Psoas muscle (tissue), 8 donors: ENCODE measurements around the gene TAS2R31. TPM values are rescaled to one million over a fixed set of nuclear protein-coding genes. Genes with fewer than 3 reads are reported as not detected.
"Not testable (repeated sequence)": the region's sequence is repeated elsewhere in the genome, so short reads cannot be mapped to it uniquely, and the experiment has no call there.

ENCODE experiments used
- ATAC-seq, 4 donors: fragments of 200-7000 bp; cut with Tn5 transposase; one replicate each; pipeline ENCODE4 v1.9.1; 2020; ENCODE audit warnings: moderate library complexity in 3 of 4, mild to moderate bottlenecking in 2 of 4
- DNase-seq, 2 donors: peaks; one replicate each; pipeline ENCODE4 v3.0.0-alpha.2; 2020
- H3K27ac ChIP-seq: fragments of 200-600 bp; one replicate; pipeline ENCODE4 v1.8.0; 2022
- H3K27me3 ChIP-seq, 3 donors: fragments of 200-600 bp in 1 of 3; one replicate each; pipeline versions ENCODE4 v1.6.1 to v1.8.0; 2013 to 2022; ENCODE audit warnings: low read length in 2 of 3, mild to moderate bottlenecking in 2 of 3, moderate library complexity in 1 of 3; ENCODE audit not compliant: insufficient read depth in 3 of 3
- H3K36me3 ChIP-seq, 2 donors: fragments of 200-600 bp in 1 of 2; one replicate each; pipeline versions ENCODE4 v1.6.1 to v1.8.0; 2013 to 2022; ENCODE audit warnings: low read depth in 1 of 2, mild to moderate bottlenecking in 1 of 2, moderate library complexity in 1 of 2; ENCODE audit not compliant: insufficient read depth in 1 of 2
- H3K4me1 ChIP-seq: fragments of 200-600 bp; one replicate; pipeline ENCODE4 v1.8.0; 2022
- H3K4me3 ChIP-seq: fragments of 200-600 bp; one replicate; pipeline ENCODE4 v1.8.0; 2022; ENCODE audit warnings: mild to moderate bottlenecking
- H3K9me3 ChIP-seq: fragments of 200-600 bp; one replicate; pipeline ENCODE4 v1.8.0; 2022
- CTCF ChIP-seq: fragments of 200-600 bp; IDR thresholded peaks from one replicate; pipeline ENCODE4 v1.8.0; 2022; ENCODE audit warnings: antibody characterized with exemption
- WGBS, 3 donors: extraction: QIAGEN DNeasy Blood & Tissue Kit; methylation state at CpG; one replicate each; pipeline versions ENCODE4 v1.1.6 to v1.1.7; 2013; 5-methylcytosine and 5-hydroxymethylcytosine counted together
- intact Hi-C, 2 donors: fragments of 100-400 bp; cut with DNase I; formaldehyde crosslinking; loops; one replicate each; pipeline versions ENCODE4 v1.11.0 to v1.14.2; 2022
- polyA plus RNA-seq, 3 donors: library from polyadenylated mRNA; stranded (reverse); fragments of 200-250 nt; gene quantifications; one replicate each; pipeline ENCODE4 v1.2.3, GENCODE V29; 2013
- total RNA-seq, 4 donors: library from RNA; stranded (reverse); fragmentation: NEBNext Ultra II Directional in 2 of 4; extraction: Animal tissue kit (Norgen Biotek cat#: 25700) in 2 of 4; gene quantifications; one replicate each; pipeline versions ENCODE4 v1.2.1 to v1.2.4, GENCODE V29; 2021 to 2023
- donor health status: healthy with polysubstance abuse.
- donor health status: DM: no; HTN: no; CAD: no; lungs with moderate emphysema.
- donor health status: Bipolar disorder and iron deficiency.
- donor health status: healthy.
- donor health status: DM: yes; HTN: yes; CAD: no.
- donor health status: DM: no; HTN: no; CAD: no.
- donor health status: DM: no; HTN: no; CAD: no.
- donor health status: DM: yes; HTN: yes; CAD: no.

The TAS2R31 gene
- total and polyA plus RNA-seq, 7 donors: 0.13 to 0.81 (median 0.34) TPM

GRCh38 chr12:11069854-11070365 is 38.7 kb upstream of the TAS2R31 start:
- Histone ChIP-seq H3K4me3 (no peak overlapping the region), H3K4me1 (peaks cover 3% of the 10 kb centered on the region), H3K36me3 (no peaks in the 10 kb centered on the region), H3K9me3 (no peaks in the 10 kb centered on the region), H3K27ac (no peak overlapping the region), H3K27me3 (no peaks in the 10 kb centered on the region)
- DNase-seq (no peak), ATAC-seq (peak in 3 of 4 donors; percentile 37 to 59 (median 43))
- intact Hi-C loops: loop anchor here in 1 of 2 donors (2.0 kb wide), 1 partner anchor 51 kb away; no protein-coding TSS in a partner anchor
- TF ChIP-seq CTCF: no peak
- 62 to 81% (median 74%) methylated on average over 5 of the region's 5 CpGs for WGBS, 3 donors

- no peak overlapping the region for H3K4me3 ChIP-seq
- intact Hi-C loops: loop anchor here in 1 of 2 donors (2.0 kb wide), 1 partner anchor 29 kb away; no protein-coding TSS in a partner anchor
- WGBS, 3 donors: 5 to 50% (median 21%) methylated on average over 2 of the region's 2 CpGs
- no peak for TF ChIP-seq CTCF
- H3K9me3 ChIP-seq: no peaks in the 10 kb centered on the region
- no peak for DNase-seq
- no peaks in the 10 kb centered on the region for H3K36me3 ChIP-seq
- ATAC-seq: peak in 3 of 4 donors; percentile 31 to 58 (median 51)
- H3K27me3 ChIP-seq: no peaks in the 10 kb centered on the region
- H3K4me1 ChIP-seq: peaks cover 3% of the 10 kb centered on the region
- H3K27ac ChIP-seq: no peak overlapping the region
Observed at GRCh38 chr12:11067514-11067913, 36.3 kb upstream of the TAS2R31 start.

GRCh38 chr12:11062194-11062593 is 31.0 kb upstream of the TAS2R31 start, which contains the start of gene TAS2R46:
Gene TAS2R46, minus strand, starts transcription at chr12:11062294. Its CDS starts 0 bp downstream, at chr12:11062294.
- intact Hi-C loops, DNase-seq: not testable (repeated sequence)

GRCh38 chr12:11059784-11060183 is 28.6 kb upstream of the TAS2R31 start:
- Histone ChIP-seq H3K9me3 (no peaks in the 10 kb centered on the region), H3K4me1 (no peaks in the 10 kb centered on the region), H3K27me3 (no peaks in the 10 kb centered on the region), H3K27ac (no peak overlapping the region), H3K36me3 (no peaks in the 10 kb centered on the region), H3K4me3 (no peak overlapping the region)
- ATAC-seq (no peak), DNase-seq (no peak)
- intact Hi-C loops: no loop called here
- no peak for TF ChIP-seq CTCF

More at GRCh38 chr12:11062194-11062593, 31.0 kb upstream of the TAS2R31 start, which contains the start of gene TAS2R46:
- H3K9me3 ChIP-seq, H3K27me3 ChIP-seq, H3K4me1 ChIP-seq, H3K4me3 ChIP-seq, H3K27ac ChIP-seq, ATAC-seq, H3K36me3 ChIP-seq: not testable (repeated sequence)
- 82 to 88% (median 85%) methylated on average over 1 of the region's 1 CpG for WGBS, 3 donors

- H3K9me3 ChIP-seq: no peaks in the 10 kb centered on the region
- no peak overlapping the region for H3K27ac ChIP-seq
- no peaks in the 10 kb centered on the region for H3K4me1 ChIP-seq
- no peaks in the 10 kb centered on the region for H3K27me3 ChIP-seq
- no peak overlapping the region for H3K4me3 ChIP-seq
- TF ChIP-seq CTCF: no peak
- ATAC-seq: peak in 2 of 4 donors; percentile 67 to 93
- DNase-seq: no peak
- WGBS, 3 donors: 66 to 89% (median 74%) methylated on average over 3 of the region's 3 CpGs
- intact Hi-C loops: no loop called here
- H3K36me3 ChIP-seq: no peaks in the 10 kb centered on the region
Observed at GRCh38 chr12:11059041-11059440, 27.8 kb upstream of the TAS2R31 start.
